D721Med (cell line): ENCODE measurements around the gene DLGAP4.

Experiments used
- DNase-seq: peaks from one replicate; pipeline ENCODE4 v3.0.0; 2011; ENCODE audit warnings: low spot score; ENCODE audit not compliant: insufficient read length
- FAIRE-seq: peaks from 2 replicates; lab custom pipeline; 2011; peaks lifted over from hg19 to GRCh38; lab: Jason Lieb, UNC
- CTCF ChIP-seq: IDR thresholded peaks from 2 replicates; pipeline ENCODE4 v1.5.1; 2012; ENCODE audit warnings: mild to moderate bottlenecking, control low read depth; ENCODE audit not compliant: insufficient read depth; ENCODE audit errors: missing control alignments

The DLGAP4 gene

GRCh38 chr20:36361406-36361805 lies 55.3 kb downstream of the DLGAP4 start:
- FAIRE-seq = no peak
- no peak for DNase-seq
- no peak for TF ChIP-seq CTCF

- no peak for TF ChIP-seq CTCF
- DNase-seq (no peak), FAIRE-seq (no peak)
These were observed 56.1 kb downstream of the DLGAP4 start for GRCh38 chr20:36362261-36362660.

GRCh38 chr20:36362978-36363713 lies 57.0 kb downstream of the DLGAP4 start:
- DNase-seq = no peak
- no peak for FAIRE-seq
- TF ChIP-seq CTCF = no peak

- no peak for FAIRE-seq
- no peak for DNase-seq
- no peak for TF ChIP-seq CTCF
These were observed 58.4 kb downstream of the DLGAP4 start for GRCh38 chr20:36364506-36364905.

- DNase-seq = no peak
- TF ChIP-seq CTCF = no peak
- FAIRE-seq = no peak
These were observed 60.7 kb downstream of the DLGAP4 start for GRCh38 chr20:36366623-36367369.

GRCh38 chr20:36367370-36367745 lies 61.2 kb downstream of the DLGAP4 start:
- FAIRE-seq = no peak
- no peak for TF ChIP-seq CTCF
- no peak for DNase-seq
